CD8-positive, alpha-beta memory T cell (primary cell): Measurements from ENCODE around the gene LRRC4. TPM values are rescaled to one million over a fixed set of nuclear protein-coding genes. Genes with fewer than 3 reads are reported as not detected.

Experiments used
- CTCF ChIA-PET: fragments of 350-600 bp; sonication (Branson Sonifier 250); formaldehyde crosslinking; loops from one replicate; lab custom pipeline; 2021; ENCODE audit warnings: antibody characterized with exemption; lab: Charles Lee
- POLR2A ChIA-PET: fragments of 350-600 bp; sonication (Branson Sonifier 250); formaldehyde crosslinking; loops from one replicate; lab custom pipeline; 2021; ENCODE audit warnings: antibody characterized with exemption; lab: Charles Lee
- DNase-seq, 5 donors: peaks; one replicate each; pipeline versions ENCODE4 v3.0.0 to v3.0.0-alpha.2; 2020 to 2022; ENCODE audit warnings: mixed read lengths in 1 of 5
- H3K27ac ChIP-seq: one replicate; pipeline ENCODE4 v1.7.0; 2013; ENCODE audit warnings: low read depth, mild to moderate bottlenecking, low read length, moderate library complexity
- H3K27me3 ChIP-seq: 2 replicates; pipeline ENCODE4 v1.7.0; 2013; ENCODE audit warnings: low read length, mild to moderate bottlenecking; ENCODE audit not compliant: insufficient read depth, poor library complexity, severe bottlenecking
- H3K36me3 ChIP-seq: 2 replicates; pipeline ENCODE4 v1.7.0; 2013; ENCODE audit warnings: mild to moderate bottlenecking, low read length, moderate library complexity; ENCODE audit not compliant: insufficient read depth
- H3K4me1 ChIP-seq: 2 replicates; pipeline ENCODE4 v1.7.0; 2013; ENCODE audit warnings: mild to moderate bottlenecking, low read length, moderate library complexity; ENCODE audit not compliant: insufficient read depth
- H3K4me3 ChIP-seq: 2 replicates; pipeline ENCODE4 v1.7.0; 2013; ENCODE audit warnings: mild to moderate bottlenecking, low read length
- H3K9me3 ChIP-seq: 2 replicates; pipeline ENCODE4 v1.7.0; 2013; ENCODE audit warnings: mild to moderate bottlenecking, low read length
- H3K27ac Mint-ChIP-seq, 8 donors: one replicate each; pipeline ENCODE4 v1.8.0; 2020 to 2021; ENCODE audit warnings: mixed read lengths in 8 of 8, mild to moderate bottlenecking in 6 of 8, inconsistent platforms in 3 of 8, moderate library complexity in 3 of 8
- H3K27me3 Mint-ChIP-seq, 2 donors: one replicate each; pipeline ENCODE4 v1.8.0; 2020 to 2021; ENCODE audit warnings: mixed read lengths in 2 of 2, mild to moderate bottlenecking in 1 of 2, moderate library complexity in 1 of 2
- H3K36me3 Mint-ChIP-seq, 3 donors: one replicate each; pipeline ENCODE4 v1.8.0; 2020 to 2021; ENCODE audit warnings: mixed read lengths in 3 of 3, inconsistent platforms in 1 of 3, mild to moderate bottlenecking in 1 of 3
- H3K4me1 Mint-ChIP-seq, 3 donors: one replicate each; pipeline ENCODE4 v1.8.0; 2020 to 2021; ENCODE audit warnings: mixed read lengths in 3 of 3, inconsistent platforms in 1 of 3, mild to moderate bottlenecking in 1 of 3
- H3K4me3 Mint-ChIP-seq, 7 donors: one replicate each; pipeline ENCODE4 v1.8.0; 2020 to 2021; ENCODE audit warnings: mixed read lengths in 7 of 7, mild to moderate bottlenecking in 6 of 7, moderate library complexity in 4 of 7, inconsistent platforms in 2 of 7
- H3K9me3 Mint-ChIP-seq, 5 donors: one replicate each; pipeline ENCODE4 v1.8.0; 2020 to 2022; ENCODE audit warnings: mixed read lengths in 5 of 5, mild to moderate bottlenecking in 3 of 5, moderate library complexity in 2 of 5, inconsistent platforms in 1 of 5
- polyA plus RNA-seq: library from polyadenylated mRNA; unstranded; fragments of 300-500 nt; fragmentation: Illumina TruSeq; gene quantifications from one replicate; pipeline ENCODE4 v1.2.3, GENCODE V29; 2021
- total RNA-seq, 2 experiments: library from RNA; stranded (reverse); gene quantifications; one replicate each; pipeline ENCODE4 v1.2.3, GENCODE V29; 2021

Gene LRRC4
- total and polyA plus RNA-seq, 3 experiments from 2014 or later: 0.15 to 0.51 TPM; not detected in 1

GRCh38 chr7:128007303-128007680 lies 23.9 kb downstream of the LRRC4 start:
- H3K4me1 Mint-ChIP-seq: peaks cover 11 to 27% (median 23%) of the 10 kb centered on the region in 3 donors
- H3K36me3 ChIP-seq: peaks cover 3% of the 10 kb centered on the region
- no peak overlapping the region for H3K4me3 ChIP-seq
- peaks cover 6% of the 10 kb centered on the region for H3K4me1 ChIP-seq
- peaks cover 0 to 23% (median 0%) of the 10 kb centered on the region in 3 donors for H3K36me3 Mint-ChIP-seq
- DNase-seq: no peak
- H3K27me3 Mint-ChIP-seq: no peaks in the 10 kb centered on the region
- H3K4me3 Mint-ChIP-seq: no peak overlapping the region
- no peaks in the 10 kb centered on the region for H3K9me3 ChIP-seq
- ChIA-PET CTCF (interaction anchor here (1.8 kb wide), 1 partner anchor 300 kb away, joined by 4 read pairs; no protein-coding TSS in a partner anchor), POLR2A (no interaction called here)
- peak overlapping the region in 1 of 8 donors; percentile 7 for H3K27ac Mint-ChIP-seq
- no peak overlapping the region for H3K27ac ChIP-seq
- no peaks in the 10 kb centered on the region for H3K9me3 Mint-ChIP-seq
- no peaks in the 10 kb centered on the region for H3K27me3 ChIP-seq

GRCh38 chr7:128006550-128007302 lies 24.5 kb downstream of the LRRC4 start:
- Mint-ChIP-seq H3K27ac (no peak overlapping the region), H3K27me3 (no peaks in the 10 kb centered on the region), H3K36me3 (peaks cover 0 to 22% (median 0%) of the 10 kb centered on the region in 3 donors), H3K4me3 (no peak overlapping the region), H3K4me1 (peaks cover 11 to 31% (median 28%) of the 10 kb centered on the region in 3 donors), H3K9me3 (no peaks in the 10 kb centered on the region)
- H3K27ac ChIP-seq: no peak overlapping the region
- peaks cover 6% of the 10 kb centered on the region for H3K4me1 ChIP-seq
- ChIA-PET CTCF (interaction anchor here (1.8 kb wide), 1 partner anchor 300 kb away, joined by 4 read pairs; no protein-coding TSS in a partner anchor), POLR2A (no interaction called here)
- DNase-seq: no peak
- no peaks in the 10 kb centered on the region for H3K27me3 ChIP-seq
- H3K9me3 ChIP-seq: no peaks in the 10 kb centered on the region
- H3K36me3 ChIP-seq: no peaks in the 10 kb centered on the region
- no peak overlapping the region for H3K4me3 ChIP-seq

- H3K4me3 Mint-ChIP-seq: no peak overlapping the region
- Histone ChIP-seq H3K36me3 (no peaks in the 10 kb centered on the region), H3K4me3 (no peak overlapping the region), H3K27me3 (no peaks in the 10 kb centered on the region), H3K4me1 (peaks cover 6% of the 10 kb centered on the region), H3K27ac (no peak overlapping the region), H3K9me3 (no peaks in the 10 kb centered on the region)
- peaks cover 11 to 31% (median 28%) of the 10 kb centered on the region in 3 donors for H3K4me1 Mint-ChIP-seq
- no peaks in the 10 kb centered on the region for H3K27me3 Mint-ChIP-seq
- POLR2A ChIA-PET: no interaction called here
- H3K27ac Mint-ChIP-seq: no peak overlapping the region
- CTCF ChIA-PET: interaction anchor here (1.8 kb wide), 1 partner anchor 299 kb away, joined by 4 read pairs; no protein-coding TSS in a partner anchor
- H3K9me3 Mint-ChIP-seq: no peaks in the 10 kb centered on the region
- no peak for DNase-seq
- peaks cover 0 to 28% (median 0%) of the 10 kb centered on the region in 3 donors for H3K36me3 Mint-ChIP-seq
These were observed 25.5 kb downstream of the LRRC4 start for GRCh38 chr7:128005759-128006159.

GRCh38 chr7:128005117-128005516 lies 26.1 kb downstream of the LRRC4 start:
- Mint-ChIP-seq H3K9me3 (no peaks in the 10 kb centered on the region), H3K4me1 (peaks cover 11 to 31% (median 28%) of the 10 kb centered on the region in 3 donors), H3K27me3 (no peaks in the 10 kb centered on the region), H3K36me3 (peaks cover 0 to 32% (median 0%) of the 10 kb centered on the region in 3 donors), H3K27ac (peak overlapping the region in 1 of 8 donors; percentile 36), H3K4me3 (peak overlapping the region in 1 of 7 donors; percentile 62)
- H3K27ac ChIP-seq: no peak overlapping the region
- no peak overlapping the region for H3K4me3 ChIP-seq
- no peaks in the 10 kb centered on the region for H3K27me3 ChIP-seq
- no peaks in the 10 kb centered on the region for H3K9me3 ChIP-seq
- peaks cover 6% of the 10 kb centered on the region for H3K4me1 ChIP-seq
- H3K36me3 ChIP-seq: no peaks in the 10 kb centered on the region
- no peak for DNase-seq
- ChIA-PET POLR2A (no interaction called here), CTCF (no interaction called here)

- H3K27me3 Mint-ChIP-seq: no peaks in the 10 kb centered on the region
- H3K27ac Mint-ChIP-seq: peak overlapping the region in 1 of 8 donors; percentile 29
- CTCF ChIA-PET: no interaction called here
These were observed 26.6 kb downstream of the LRRC4 start for GRCh38 chr7:128004623-128005022.

GRCh38 chr7:128003787-128004186 lies 27.4 kb downstream of the LRRC4 start:
- no peak for DNase-seq
- Mint-ChIP-seq H3K4me3 (no peak overlapping the region), H3K4me1 (peaks cover 11 to 35% (median 31%) of the 10 kb centered on the region in 3 donors), H3K36me3 (peaks cover 0 to 32% (median 0%) of the 10 kb centered on the region in 3 donors), H3K9me3 (no peaks in the 10 kb centered on the region), H3K27me3 (no peaks in the 10 kb centered on the region), H3K27ac (peak overlapping the region in 6 of 8 donors; percentile 1 to 51 (median 22))
- H3K4me3 ChIP-seq: no peak overlapping the region
- no peak overlapping the region for H3K27ac ChIP-seq
- no peaks in the 10 kb centered on the region for H3K27me3 ChIP-seq
- H3K36me3 ChIP-seq: no peaks in the 10 kb centered on the region
- POLR2A ChIA-PET: interaction anchor here (0.7 kb wide), 1 partner anchor 233 kb away, joined by 4 read pairs; no protein-coding TSS in a partner anchor
- CTCF ChIA-PET: interaction anchor here (1.1 kb wide), 1 partner anchor 132 kb away, joined by 3 read pairs; no protein-coding TSS in a partner anchor
- no peaks in the 10 kb centered on the region for H3K9me3 ChIP-seq
- peaks cover 6% of the 10 kb centered on the region for H3K4me1 ChIP-seq

More at GRCh38 chr7:128004623-128005022, 26.6 kb downstream of the LRRC4 start:
- H3K4me3 ChIP-seq: no peak overlapping the region
- H3K27ac ChIP-seq: no peak overlapping the region
- H3K4me1 ChIP-seq: peaks cover 6% of the 10 kb centered on the region
- H3K27me3 ChIP-seq: no peaks in the 10 kb centered on the region
- Mint-ChIP-seq H3K9me3 (no peaks in the 10 kb centered on the region), H3K36me3 (peaks cover 0 to 32% (median 0%) of the 10 kb centered on the region in 3 donors), H3K4me3 (no peak overlapping the region), H3K4me1 (peaks cover 11 to 31% (median 28%) of the 10 kb centered on the region in 3 donors)
- DNase-seq: no peak
- H3K36me3 ChIP-seq: no peaks in the 10 kb centered on the region
- POLR2A ChIA-PET: no interaction called here
- no peaks in the 10 kb centered on the region for H3K9me3 ChIP-seq

GRCh38 chr7:128003167-128003566 lies 28.1 kb downstream of the LRRC4 start:
- Histone ChIP-seq H3K9me3 (no peaks in the 10 kb centered on the region), H3K27me3 (no peaks in the 10 kb centered on the region), H3K4me3 (no peak overlapping the region), H3K4me1 (peaks cover 6% of the 10 kb centered on the region), H3K27ac (no peak overlapping the region), H3K36me3 (no peaks in the 10 kb centered on the region)
- Mint-ChIP-seq H3K27ac (peak overlapping the region in 2 of 8 donors; percentile 7 to 71), H3K9me3 (no peaks in the 10 kb centered on the region), H3K27me3 (no peaks in the 10 kb centered on the region), H3K4me1 (peaks cover 11 to 35% (median 31%) of the 10 kb centered on the region in 3 donors), H3K36me3 (peaks cover 0 to 34% (median 0%) of the 10 kb centered on the region in 3 donors), H3K4me3 (no peak overlapping the region)
- POLR2A ChIA-PET: interaction anchor here (0.7 kb wide), 1 partner anchor 234 kb away, joined by 4 read pairs; no protein-coding TSS in a partner anchor
- CTCF ChIA-PET: interaction anchor here (1.1 kb wide), 1 partner anchor 133 kb away, joined by 3 read pairs; no protein-coding TSS in a partner anchor
- DNase-seq: no peak

- Mint-ChIP-seq H3K27ac (no peak overlapping the region), H3K36me3 (peaks cover 0 to 43% (median 6%) of the 10 kb centered on the region in 3 donors), H3K27me3 (no peaks in the 10 kb centered on the region), H3K4me3 (no peak overlapping the region), H3K4me1 (peaks cover 12 to 35% (median 31%) of the 10 kb centered on the region in 3 donors), H3K9me3 (no peaks in the 10 kb centered on the region)
- Histone ChIP-seq H3K36me3 (no peaks in the 10 kb centered on the region), H3K4me3 (no peak overlapping the region), H3K27me3 (no peaks in the 10 kb centered on the region), H3K9me3 (no peaks in the 10 kb centered on the region), H3K4me1 (peaks cover 6% of the 10 kb centered on the region), H3K27ac (no peak overlapping the region)
- ChIA-PET CTCF (interaction anchor here (0.9 kb wide), 1 partner anchor 135 kb away, joined by 3 read pairs; no protein-coding TSS in a partner anchor), POLR2A (no interaction called here)
- DNase-seq: no peak
These were observed 30.4 kb downstream of the LRRC4 start for GRCh38 chr7:128000854-128001265.
